ENCODE measurements around the gene TEAD4.

Gene TEAD4

GRCh38 chr12:2960996-2961616 lies 1.9 kb downstream of the TEAD4 start:
- no peak for DNase-seq

GRCh38 chr12:2961705-2962104 lies 2.5 kb downstream of the TEAD4 start:
- no peak for DNase-seq

GRCh38 chr12:2963154-2963759 lies 4.1 kb downstream of the TEAD4 start:
- DNase-seq: no peak

GRCh38 chr12:2963760-2964292 lies 4.6 kb downstream of the TEAD4 start:
- no peak for DNase-seq

- DNase-seq: no peak
Observed at GRCh38 chr12:2967651-2968050, 8.5 kb downstream of the TEAD4 start.

DNA sequence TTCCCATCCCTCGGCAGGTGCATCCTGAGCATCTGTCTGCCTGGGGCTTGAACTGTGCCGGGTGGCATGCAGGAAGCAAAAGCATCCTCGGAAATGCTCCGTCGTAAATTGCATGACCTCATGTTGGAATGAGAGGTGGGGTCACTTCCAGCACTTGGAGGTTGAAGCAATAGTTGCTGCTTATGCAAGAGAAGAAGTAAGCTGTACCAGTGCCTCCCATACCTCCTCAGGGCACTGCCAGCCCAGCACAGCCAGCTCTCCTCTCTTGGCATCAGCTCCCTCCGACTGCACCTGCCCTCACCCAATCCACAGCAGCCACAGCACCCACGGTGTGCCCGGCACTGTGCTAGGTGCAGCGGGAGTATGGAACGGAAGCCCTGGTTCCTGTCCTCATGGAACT lies 11.5 kb downstream of the TEAD4 start:
- DNase-seq: no peak

DNA sequence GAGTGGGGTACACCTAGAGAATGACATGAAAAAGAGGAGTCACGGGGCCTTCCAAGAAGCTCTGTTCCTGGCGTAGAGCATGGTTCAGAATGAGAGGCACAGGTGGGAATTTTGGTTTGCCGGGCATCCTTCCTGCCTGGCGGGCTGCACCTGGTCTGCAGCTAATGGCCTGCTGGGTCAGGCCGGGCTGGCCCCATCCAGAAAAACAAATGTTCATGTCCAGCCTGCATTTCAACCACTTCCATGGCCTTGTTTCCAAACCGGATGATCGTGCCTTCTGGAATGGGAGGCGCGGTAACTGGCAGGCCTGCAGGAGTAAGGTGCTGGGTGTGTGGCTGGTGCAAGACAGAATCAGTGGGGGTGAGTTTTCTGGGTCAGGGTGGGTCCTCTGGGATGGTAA lies 14.4 kb downstream of the TEAD4 start:
- no peak for DNase-seq

DNA sequence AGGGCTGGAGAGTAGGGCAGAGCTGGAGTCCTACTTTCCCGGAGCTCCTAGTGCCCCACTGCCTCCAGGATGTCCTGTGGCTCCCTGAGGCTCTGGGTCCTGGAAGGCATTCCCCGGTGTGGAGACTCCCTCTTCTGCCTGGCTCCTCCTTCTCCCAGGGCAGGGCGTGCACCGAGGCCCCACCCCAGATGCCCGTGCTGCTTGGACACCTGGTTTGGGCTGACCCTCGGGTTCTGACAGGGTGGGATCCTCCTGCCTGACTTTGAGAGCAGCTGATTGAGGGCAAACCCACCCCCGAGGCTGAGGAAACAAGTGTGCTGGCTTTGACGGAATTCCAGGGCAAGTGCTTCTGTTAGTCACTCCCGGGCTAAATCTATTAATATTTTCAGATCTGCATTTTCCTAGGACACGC lies 15.4 kb downstream of the TEAD4 start:
- DNase-seq: no peak

GRCh38 chr12:2976581-2976996 lies 17.4 kb downstream of the TEAD4 start:
- no peak for DNase-seq

DNA sequence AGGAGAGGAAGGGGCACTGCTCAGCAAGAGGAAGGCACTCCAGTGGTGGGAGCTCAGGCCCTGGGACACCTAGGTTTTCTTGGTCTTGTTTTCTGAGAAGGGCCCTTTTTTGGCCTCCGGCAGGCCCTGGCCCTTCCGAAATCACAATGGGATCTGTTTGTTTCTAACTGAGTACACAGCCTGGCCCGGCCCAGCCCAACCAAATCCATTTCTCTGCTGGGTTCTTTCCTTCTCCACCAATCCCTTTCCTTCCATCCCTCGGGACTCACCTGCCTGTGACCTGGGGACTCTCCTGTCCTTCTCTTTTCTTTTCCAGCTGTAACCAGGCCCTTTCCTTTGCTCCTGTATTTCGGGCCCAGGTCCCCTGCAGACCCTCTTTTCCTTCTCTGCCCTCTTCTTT lies 18.6 kb downstream of the TEAD4 start:
- no peak for DNase-seq

DNA sequence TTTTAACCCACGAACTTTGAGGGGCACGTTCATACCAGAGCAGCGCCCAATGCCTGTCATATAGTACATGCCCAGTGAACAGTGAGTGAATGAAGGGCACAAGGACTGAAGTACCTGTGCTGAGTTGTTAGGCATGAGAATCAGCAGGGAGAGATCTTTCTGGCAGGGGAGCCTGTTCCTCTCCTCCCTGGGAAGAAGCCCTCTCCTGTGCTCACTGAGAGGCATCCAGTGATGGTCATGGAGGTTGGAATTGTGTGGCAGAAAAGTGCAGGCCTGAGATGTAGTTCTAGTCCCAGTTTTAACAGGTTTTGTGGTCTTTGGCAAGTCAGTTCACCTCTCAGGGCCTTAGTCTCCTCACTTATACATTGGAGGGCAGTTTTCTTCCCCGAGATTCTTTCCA lies 20.6 kb downstream of the TEAD4 start:
- DNase-seq: no peak

DNA sequence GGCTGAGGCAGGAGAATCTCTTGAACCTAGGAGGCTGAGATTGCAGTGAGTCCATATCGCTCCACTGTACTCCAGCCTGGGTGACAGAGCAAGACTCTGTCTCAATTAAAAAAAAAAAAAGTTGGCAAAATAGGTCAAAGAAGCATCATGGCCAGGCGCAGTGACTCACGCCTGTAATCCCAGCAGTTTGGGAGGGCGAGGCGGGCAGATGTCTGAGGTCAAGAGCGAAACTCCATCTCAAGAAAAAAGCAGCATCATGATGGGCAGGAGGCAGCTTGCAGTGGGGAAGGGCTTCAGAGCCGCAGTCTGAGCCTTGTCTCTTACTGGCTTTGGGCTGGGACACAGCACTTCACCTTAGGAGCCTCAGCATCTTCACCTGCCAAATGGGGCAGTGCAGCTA lies 21.4 kb downstream of the TEAD4 start:
- DNase-seq: no peak

DNA sequence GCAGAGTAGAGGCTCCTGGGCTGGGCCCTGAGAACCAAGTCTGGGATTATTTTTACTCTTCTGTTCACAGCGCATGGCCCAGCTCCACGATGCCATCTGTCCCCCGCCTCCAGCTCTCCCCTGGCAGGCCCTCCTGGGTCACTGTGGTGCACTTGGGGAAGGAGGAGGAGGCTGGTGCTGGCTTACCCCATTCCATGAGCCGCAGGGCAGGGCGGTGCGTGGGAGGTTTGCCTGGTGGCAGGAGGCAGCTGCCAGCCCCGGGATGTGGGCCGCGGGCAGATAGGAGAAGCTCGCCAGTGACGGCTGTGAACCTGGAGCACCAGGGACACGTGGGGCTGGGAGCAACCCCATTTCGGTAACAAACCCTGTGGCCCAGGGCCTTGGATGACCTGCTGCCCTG lies 23.2 kb downstream of the TEAD4 start:
- no peak for DNase-seq

DNA sequence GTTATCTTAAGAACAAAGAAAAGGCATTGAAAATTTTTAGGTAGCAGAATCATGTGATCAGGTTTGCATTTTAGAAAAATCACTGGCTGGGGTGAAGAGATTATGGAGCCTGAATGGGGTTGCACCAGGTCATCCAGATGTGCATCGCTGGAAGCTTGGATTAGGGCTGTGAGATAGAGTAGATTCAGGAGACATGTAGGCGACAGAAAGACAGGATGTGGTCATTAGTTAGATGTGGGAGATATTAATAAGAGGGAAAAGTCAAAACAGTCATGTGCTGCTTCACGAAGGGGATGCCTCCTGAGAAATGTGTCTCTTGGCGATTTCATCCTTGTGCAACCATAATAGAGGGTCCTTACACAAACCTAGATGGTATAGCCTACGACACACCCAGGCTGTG lies 25.1 kb downstream of the TEAD4 start:
- no peak for DNase-seq

GRCh38 chr12:2984698-2985097 lies 25.5 kb downstream of the TEAD4 start:
- no peak for DNase-seq

DNA sequence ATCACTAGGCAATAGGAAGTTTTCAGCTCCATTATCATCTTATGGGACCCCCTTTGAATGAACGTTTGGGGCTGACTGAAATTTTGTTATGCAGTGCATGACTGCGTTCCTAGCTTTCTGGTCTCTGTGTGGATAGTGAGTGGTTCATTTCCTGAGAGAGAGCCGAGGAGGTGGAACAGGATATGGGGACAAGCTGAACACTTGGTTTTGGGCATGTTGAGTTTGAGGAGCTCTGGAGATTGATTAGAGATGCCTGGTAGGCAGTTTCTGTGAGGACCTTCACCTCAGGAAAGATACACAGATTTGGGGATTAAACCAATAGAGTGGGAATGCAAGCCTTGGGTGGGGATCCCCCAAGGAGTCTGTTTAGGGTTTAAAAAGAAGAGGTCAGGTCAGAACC lies 27.7 kb downstream of the TEAD4 start:
- no peak for DNase-seq

DNA sequence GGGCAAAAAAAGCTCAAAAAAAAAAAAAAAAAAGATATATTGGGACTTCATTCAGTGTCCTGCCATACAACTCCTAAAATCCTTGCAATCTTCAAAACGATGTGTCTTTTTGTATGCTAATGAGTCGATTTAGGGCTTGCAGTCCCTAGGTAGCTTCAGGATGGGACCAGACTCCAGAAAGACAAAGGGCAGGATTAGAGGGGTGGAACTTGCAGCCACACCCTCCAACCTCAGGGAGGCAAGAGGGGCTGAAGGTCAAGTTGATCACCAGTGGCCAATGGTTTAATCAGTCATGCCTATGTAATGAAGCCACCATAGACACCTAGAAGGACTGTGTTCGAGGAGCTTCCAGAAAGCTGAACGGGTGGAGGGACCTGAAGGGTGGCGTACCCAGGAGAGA lies 29.3 kb downstream of the TEAD4 start:
- DNase-seq: no peak

- no peak for DNase-seq
Observed at GRCh38 chr12:2992724-2993123, 33.5 kb downstream of the TEAD4 start.

GRCh38 chr12:2997989-2998670 lies 38.9 kb downstream of the TEAD4 start:
- no peak for DNase-seq

GRCh38 chr12:2998789-2999264 lies 39.6 kb downstream of the TEAD4 start:
- no peak for DNase-seq

GRCh38 chr12:2999265-2999841 lies 40.2 kb downstream of the TEAD4 start:
- DNase-seq: no peak

DNA sequence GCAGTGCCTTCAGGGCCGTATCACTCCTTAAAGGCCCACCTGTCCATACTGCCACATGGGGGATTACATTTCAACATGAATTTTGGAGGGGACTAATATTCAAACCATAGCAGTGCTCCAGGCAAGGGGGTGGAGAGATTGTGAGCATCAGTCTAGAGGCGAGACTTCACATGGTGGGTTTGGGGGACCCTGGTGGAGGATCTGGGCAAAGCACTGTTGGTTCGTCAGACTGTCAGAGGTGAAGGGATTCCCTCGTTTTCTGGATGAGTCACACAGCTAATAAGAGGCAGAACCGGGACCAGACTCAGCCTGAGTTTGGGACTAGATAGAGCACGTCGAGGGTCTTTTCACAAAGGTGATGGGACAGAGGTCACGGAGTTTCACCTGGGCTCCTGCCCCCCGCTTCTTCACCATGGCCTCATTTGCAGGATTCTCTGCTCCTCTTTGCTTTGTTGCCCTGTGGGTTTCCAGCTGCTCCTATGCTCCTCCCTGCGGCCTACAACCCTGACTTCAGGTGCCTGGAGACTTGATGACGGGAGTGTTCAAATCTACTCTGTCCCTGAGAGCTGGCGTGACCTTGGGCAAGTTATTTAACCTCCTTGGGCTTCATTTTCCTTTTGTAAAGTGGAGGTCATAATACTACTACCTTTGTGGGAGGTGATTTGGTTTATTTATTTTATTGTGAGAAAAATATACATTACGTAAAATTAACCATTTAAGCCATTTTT lies 41.5 kb downstream of the TEAD4 start:
- DNase-seq: no peak

- DNase-seq: no peak
Observed at GRCh38 chr12:3002646-3003045, 43.4 kb downstream of the TEAD4 start.
